GM21381 (cell line): ENCODE results near the gene LTO1.

ENCODE experiments used
- ATAC-seq: cut with Tn5 transposase; IDR thresholded peaks from one replicate; pipeline ENCODE4 v1.9.1; 2021; ENCODE audit warnings: mild to moderate bottlenecking, moderate library complexity; ENCODE audit not compliant: unreplicated experiment

Gene LTO1, protein sequence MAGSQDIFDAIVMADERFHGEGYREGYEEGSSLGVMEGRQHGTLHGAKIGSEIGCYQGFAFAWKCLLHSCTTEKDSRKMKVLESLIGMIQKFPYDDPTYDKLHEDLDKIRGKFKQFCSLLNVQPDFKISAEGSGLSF

GRCh38 chr11:69674886-69675714 lies at the start of gene LTO1:
Gene LTO1 (minus strand): TSS chr11:69675353. CDS start chr11:69675239, 114 bp downstream.
- peak; percentile 90 for ATAC-seq

- ATAC-seq = no peak
Measured at GRCh38 chr11:69721745-69722144, 46.6 kb upstream of the LTO1 start.

DNA sequence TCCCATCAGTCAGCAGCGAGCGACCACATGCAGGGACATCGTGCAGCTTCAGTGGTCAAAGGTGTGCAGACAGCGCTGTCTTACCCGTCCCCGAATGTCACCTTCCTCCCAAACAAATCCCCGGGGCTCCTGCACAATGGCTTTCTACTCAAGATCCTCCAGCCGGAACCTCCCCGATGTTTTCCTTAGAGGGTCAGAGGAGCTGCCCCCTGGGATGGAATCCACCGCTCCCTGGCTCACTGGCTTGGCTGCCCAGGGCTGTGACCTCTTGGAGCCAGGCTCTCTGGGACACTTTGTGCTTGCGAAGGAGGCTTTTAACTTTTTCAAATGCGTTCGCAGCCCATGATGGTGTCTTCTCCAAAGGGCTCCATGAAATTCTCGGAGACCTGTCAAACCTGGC lies 46.0 kb upstream of the LTO1 start:
- no peak for ATAC-seq

DNA sequence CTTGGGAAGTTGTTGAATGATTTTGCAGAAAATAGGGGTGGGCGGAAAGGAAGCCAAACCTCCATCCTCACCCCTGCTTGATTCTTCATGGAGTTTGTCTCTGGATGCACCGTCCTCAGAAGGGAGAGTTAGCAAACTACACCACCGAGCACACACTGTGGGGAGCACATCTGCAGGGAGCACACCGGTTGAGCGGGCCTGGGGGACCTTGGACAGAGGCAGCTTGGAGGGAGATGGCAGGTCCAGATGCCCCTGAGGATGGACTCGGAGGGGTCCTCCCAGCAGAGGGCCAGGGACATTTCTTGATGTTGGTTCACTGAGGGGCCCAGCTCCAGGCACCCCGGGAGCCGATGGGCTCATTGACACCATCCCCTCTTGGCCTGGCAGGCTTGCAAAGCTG lies 43.8 kb upstream of the LTO1 start:
- no peak for ATAC-seq

GRCh38 chr11:69718147-69718546 lies 43.0 kb upstream of the LTO1 start:
- no peak for ATAC-seq

DNA sequence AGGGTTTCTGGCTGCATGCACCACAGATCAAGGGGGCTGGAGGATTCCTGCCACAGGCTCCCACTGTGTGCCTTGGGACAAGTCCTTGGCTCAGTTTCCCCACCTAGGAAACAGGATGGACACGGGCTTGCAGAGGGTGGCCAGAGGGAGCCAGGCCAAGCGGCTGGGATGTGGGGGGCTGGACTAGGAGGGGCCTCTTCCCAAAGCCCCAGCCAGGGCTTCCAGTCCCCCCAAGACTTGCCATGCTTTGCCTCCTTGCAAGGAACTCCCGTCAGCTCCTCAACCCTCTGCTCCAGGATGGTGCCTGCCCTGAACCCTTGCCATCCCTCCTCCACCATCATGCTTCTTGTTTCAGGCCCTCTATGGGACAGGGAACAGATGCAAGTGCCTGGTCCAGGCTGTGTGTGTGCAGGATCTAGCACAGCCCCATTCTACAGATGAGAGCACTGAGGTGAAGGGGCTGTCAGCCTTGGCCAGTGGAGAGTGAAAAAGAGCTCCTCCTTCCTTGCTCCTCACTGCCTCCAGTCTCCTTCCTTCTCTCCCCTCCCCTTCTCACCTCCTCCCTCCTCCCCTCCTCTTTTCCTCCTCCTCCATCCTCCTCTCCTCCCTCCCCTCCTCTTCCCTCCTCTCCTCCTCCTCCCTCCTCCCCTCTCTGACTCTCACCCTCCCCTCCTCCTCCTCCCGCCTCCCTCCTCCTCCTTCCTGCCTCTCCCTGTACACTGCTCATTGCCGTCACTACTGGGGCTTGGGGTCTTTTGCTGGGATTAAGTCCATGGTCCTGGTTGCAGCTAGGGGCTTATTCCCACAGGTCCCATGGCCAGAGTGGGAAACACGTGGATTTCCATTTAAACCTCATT lies 42.0 kb upstream of the LTO1 start:
- no peak for ATAC-seq

- no peak for ATAC-seq
Measured at GRCh38 chr11:69716099-69716498, 40.9 kb upstream of the LTO1 start.

DNA sequence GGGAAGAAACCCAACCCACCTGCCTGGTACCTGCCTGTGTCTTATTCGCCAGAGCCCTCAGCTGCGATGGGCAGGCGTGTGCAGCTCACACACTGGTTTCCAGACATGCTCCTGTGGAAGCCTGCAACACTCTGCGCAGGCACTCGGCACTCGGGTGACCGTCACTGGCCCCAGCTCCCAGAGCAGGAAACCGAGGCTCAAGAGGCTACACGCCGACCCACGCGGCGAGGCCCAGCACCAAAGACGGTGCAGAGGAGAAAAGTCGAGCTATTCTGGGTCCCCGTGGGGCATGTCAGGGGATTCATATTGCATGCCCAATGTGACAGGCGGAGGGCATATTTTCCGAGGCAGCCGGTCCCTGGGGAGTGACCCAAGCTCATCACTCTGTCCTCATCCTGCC lies 40.3 kb upstream of the LTO1 start:
- ATAC-seq = no peak

- no peak for ATAC-seq
Measured at GRCh38 chr11:69711822-69712801, 37.0 kb upstream of the LTO1 start.

DNA sequence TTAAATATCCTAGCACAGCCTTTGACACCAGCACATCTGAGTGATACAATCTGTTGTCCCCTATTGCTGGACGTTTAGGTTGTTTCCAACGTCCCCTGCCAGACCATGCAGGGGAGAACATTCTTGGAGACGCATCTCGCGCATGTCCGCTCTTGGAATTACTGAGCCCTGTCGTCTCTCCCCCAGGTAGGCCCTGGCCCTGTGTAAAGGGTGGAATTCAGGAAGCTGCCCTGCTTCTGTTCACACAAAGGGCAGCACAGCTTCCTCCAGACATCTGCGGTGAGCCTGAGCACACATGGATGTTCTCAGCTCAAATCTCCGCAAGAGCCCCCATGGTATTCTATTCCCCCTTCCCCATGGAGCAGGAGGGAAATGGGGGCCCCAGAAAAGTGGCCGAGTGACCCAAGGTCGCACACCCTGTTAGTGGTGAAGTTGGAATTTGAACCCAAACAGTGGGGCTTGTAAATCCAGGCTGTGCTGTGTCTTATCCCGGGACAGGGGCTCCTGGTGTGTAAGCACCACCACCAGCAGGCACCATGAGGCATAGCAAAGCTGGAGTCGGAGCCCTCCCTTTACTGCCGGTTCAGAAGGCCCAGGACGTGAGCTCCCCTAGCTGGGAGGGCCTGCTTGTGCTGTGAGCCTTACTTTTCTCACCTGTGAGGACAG lies 33.7 kb upstream of the LTO1 start:
- no peak for ATAC-seq

- ATAC-seq = no peak
Measured at GRCh38 chr11:69707176-69707575, 32.0 kb upstream of the LTO1 start.

- no peak for ATAC-seq
Measured at GRCh38 chr11:69705901-69706787, 31.0 kb upstream of the LTO1 start.

DNA sequence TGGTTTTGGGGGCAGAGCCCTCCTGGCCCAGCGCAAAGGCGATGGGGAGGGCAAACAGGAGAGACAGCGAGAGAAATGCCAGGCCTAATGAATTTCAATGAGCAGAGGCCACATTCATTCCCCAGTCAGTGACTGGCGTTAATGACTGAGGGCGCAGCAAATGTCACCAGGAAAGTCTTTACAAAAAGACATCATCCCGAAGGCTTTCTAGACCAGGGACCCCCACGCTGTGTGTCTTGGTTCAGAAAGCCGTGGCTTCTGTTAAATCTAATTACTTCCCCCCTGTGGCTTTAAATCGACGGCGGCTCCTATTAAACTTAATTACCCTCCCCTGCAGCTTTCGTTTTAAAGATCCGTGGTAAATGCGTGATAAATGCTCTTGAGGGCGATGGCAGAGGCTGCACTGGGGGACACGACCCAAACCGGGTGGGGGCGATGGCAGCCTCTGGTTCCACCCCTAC lies 30.2 kb upstream of the LTO1 start:
- ATAC-seq = no peak

DNA sequence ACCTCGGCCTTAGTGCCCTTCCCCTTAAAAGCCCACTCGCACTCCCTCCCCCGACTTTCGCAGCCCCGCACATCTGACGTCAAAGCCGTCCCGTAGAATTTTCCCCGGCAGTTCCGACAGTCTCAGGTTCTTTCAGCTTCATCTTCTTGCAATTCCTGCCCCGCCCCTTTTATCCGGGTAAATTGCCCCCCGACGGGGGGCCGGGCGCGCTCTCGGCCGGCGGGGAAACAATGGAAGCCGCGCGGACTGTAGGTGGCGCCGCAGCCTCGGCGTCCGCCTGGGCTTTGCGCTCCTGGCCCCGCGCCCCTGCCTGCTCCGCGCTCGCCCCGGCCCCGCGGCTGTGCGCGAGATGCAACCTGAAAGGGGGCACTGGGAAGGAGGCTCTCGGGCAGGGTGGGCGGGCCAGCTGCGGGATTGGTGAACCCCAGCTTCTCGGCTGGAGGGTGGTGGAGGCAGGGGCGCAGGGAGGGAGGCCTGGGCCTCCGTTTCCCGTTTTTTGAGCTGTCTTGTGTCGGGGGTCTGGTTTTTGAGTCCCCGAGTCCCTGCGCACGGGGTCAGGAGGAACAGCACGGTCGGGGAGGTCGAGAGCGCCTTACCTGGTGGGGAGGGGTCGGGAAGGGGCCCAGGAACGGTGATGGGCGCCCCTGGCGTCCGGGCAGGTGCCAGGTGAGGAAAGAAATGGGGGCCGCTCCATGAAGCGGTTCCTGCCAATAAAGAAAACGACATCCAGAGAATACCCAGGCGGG lies 29.5 kb upstream of the LTO1 start:
- no peak for ATAC-seq

DNA sequence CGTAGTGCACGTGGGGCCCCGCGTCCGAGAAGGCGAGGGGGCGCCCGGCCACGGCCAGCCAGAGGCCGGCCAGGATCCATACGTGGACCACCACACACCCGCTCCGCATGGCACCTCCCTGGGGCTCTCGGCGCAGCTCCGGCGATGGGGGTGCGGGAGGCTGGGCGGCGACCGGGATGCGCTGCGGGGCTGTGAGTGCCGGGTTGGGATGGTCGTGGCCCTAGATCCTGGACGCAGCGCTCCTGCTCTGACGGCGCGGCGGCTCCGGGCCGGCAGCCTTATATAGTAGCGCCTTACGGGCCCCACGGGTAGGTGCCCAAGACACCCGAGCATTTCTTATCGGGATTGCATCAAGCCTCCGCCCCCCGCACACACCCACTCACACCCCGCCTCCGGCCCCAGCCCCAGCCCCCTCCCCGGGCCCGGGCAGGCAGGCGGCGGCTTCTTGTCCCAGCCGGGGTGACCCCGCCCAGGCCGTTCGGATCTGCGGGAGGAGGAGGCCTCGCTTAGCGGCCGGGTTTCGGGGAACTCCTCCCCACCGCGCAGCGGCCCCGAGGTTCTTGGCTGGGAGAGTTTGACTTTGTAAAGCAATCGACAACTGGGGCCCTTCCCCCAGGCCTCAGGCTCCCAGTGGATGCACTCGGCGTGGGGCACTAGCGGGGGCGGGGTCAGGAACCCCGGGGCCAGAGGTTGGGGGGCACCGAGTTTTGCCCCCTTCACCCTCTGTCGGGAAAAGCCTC lies 28.8 kb upstream of the LTO1 start, which contains the start of gene FGF19:
Gene FGF19 (minus strand): TSS at position 255 of the 740 bp plus-strand sequence. CDS start 146 bp downstream, at position 109.
- ATAC-seq = no peak

DNA sequence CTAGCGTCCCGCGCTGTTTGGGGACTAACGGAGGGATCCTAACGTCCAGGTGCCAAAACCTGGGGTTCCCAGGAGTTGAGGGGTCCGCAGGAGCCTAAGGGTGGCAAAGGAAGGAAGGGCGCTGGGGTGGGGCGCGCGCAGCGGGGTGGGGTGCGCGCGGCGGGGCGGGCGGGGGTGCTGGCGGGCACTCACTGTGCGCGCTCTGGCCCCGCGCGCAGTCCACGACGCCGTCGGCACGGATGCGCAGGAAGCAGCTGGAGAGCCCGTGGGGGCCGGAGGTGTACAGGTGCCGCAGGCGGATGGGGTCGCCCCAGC lies 28.3 kb upstream of the LTO1 start:
- no peak for ATAC-seq

- no peak for ATAC-seq
Measured at GRCh38 chr11:69702769-69703452, 27.8 kb upstream of the LTO1 start.
